Diencephalon (tissue), 1 donor: ENCODE results near the gene OR8U1. TPM values are rescaled to one million over a fixed set of nuclear protein-coding genes. Genes with fewer than 3 reads are reported as not detected.

Experiments
- total RNA-seq: library from RNA; depleted of rRNA; stranded (reverse); fragments of >200 nt; gene quantifications from one replicate; pipeline ENCODE4 v1.2.3, GENCODE V29; 2014

OR8U1 gene
- not detected for total RNA-seq

DNA sequence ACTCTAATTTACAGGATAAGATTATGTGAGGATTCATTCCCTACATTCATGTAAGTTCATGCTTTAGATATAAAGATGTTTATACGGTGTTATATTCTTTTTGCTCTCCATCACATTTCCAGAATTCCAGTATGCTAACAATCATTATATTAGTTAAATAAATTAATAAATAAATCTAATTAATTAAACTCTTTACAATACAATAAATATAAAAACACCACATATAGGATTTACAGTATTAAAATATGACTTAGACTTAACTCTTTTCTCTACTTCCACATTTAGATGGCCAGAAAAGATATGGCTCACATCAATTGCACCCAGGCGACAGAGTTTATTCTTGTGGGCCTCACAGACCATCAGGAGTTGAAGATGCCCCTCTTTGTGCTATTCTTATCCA lies at the start of gene OR8U1:
Gene OR8U1, plus strand, starts transcription at position 301 of the 400 bp plus-strand sequence. Its CDS starts 0 bp downstream, at position 301.

GRCh38 chr11:56345739-56346138 lies 29.7 kb upstream of the OR8U1 start, which contains the start of gene OR8K1:
TSS of gene OR8K1 (plus strand) at chr11:56346039. CDS start at chr11:56346039, 0 bp downstream.

GRCh38 chr11:56353991-56354390 lies 21.4 kb upstream of the OR8U1 start, which contains the start of gene OR8J1:
TSS of gene OR8J1 (plus strand) at chr11:56354291. CDS start at chr11:56360247, 5,956 bp downstream.

DNA sequence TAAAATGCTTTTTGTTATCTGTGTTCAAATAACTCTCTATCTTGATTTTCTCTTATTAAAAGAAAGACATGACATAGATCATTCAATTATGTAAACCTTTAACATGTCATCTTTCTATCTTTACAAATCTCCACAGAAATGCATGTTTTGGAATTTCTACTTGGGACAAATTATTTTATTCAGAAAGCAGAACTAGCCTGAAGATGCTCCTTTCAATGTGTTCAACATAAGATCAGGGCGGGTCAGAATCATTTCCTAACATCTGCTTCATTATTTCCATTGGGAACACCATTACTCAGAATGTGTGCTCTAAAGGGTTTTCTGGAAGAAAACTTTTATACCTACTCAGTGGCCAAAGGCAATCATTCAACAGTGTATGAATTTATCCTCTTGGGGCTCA lies 37.0 kb downstream of the OR8U1 start, which contains the start of gene OR5AL1:
Gene OR5AL1, plus strand, starts transcription at position 301 of the 400 bp plus-strand sequence.

Other genes starting within 250 kb of the OR8U1 start
- gene OR8J3, start 235.4 kb upstream of the OR8U1 start, total RNA-seq = not detected
- gene OR8K5, start 215.3 kb upstream of the OR8U1 start, total RNA-seq = not detected
- not detected for gene OR5J2, start 199.0 kb upstream of the OR8U1 start, total RNA-seq
- gene OR5T2, start 141.4 kb upstream of the OR8U1 start, total RNA-seq = not detected
- not detected for gene OR5T3, start 123.4 kb upstream of the OR8U1 start, total RNA-seq
- gene OR5T1, start 101.5 kb upstream of the OR8U1 start, total RNA-seq = not detected
- gene OR8H1, start 83.4 kb upstream of the OR8U1 start, total RNA-seq = not detected
- gene OR8K3, start 60.5 kb upstream of the OR8U1 start, total RNA-seq = not detected
- not detected for gene OR8K1, start 29.6 kb upstream of the OR8U1 start, total RNA-seq
- gene OR8J1, start 21.3 kb upstream of the OR8U1 start, total RNA-seq = not detected
- gene OR5AL1, start 37.1 kb downstream of the OR8U1 start, total RNA-seq = not detected
- not detected for gene OR5M3, start 97.7 kb downstream of the OR8U1 start, total RNA-seq
- gene OR5M8, start 115.7 kb downstream of the OR8U1 start, total RNA-seq = not detected
- gene OR5M11, start 167.6 kb downstream of the OR8U1 start, total RNA-seq = not detected
- gene OR5M10, start 202.1 kb downstream of the OR8U1 start, total RNA-seq = not detected
- gene OR5M1, start 239.2 kb downstream of the OR8U1 start, total RNA-seq = not detected